GM19023 (cell line): ENCODE results near the gene HYI.
"Not testable (repeated sequence)": the region's sequence is repeated elsewhere in the genome, so short reads cannot be mapped to it uniquely, and the experiment has no call there.

Experiments used
- ATAC-seq: cut with Tn5 transposase; IDR thresholded peaks from one replicate; pipeline ENCODE4 v1.9.1; 2021; ENCODE audit warnings: mild to moderate bottlenecking, moderate library complexity; ENCODE audit not compliant: unreplicated experiment

Gene HYI

GRCh38 chr1:43453442-43454269 is at the start of gene HYI:
Gene HYI (minus strand): TSS chr1:43453931. CDS start chr1:43453793, 138 bp downstream.
- peak; percentile 37 for ATAC-seq

GRCh38 chr1:43501806-43502205 is 48.1 kb upstream of the HYI start:
- ATAC-seq: not testable (repeated sequence)

GRCh38 chr1:43499898-43500297 is 46.2 kb upstream of the HYI start:
- ATAC-seq: no peak

- ATAC-seq: no peak
These were observed 41.5 kb upstream of the HYI start for GRCh38 chr1:43495204-43495603.

- ATAC-seq: no peak
These were observed 40.1 kb upstream of the HYI start for GRCh38 chr1:43493661-43494450.

GRCh38 chr1:43492826-43493225 is 39.1 kb upstream of the HYI start:
- no peak for ATAC-seq

GRCh38 chr1:43491061-43491460 is 37.3 kb upstream of the HYI start:
- ATAC-seq: no peak

- no peak for ATAC-seq
These were observed 34.4 kb upstream of the HYI start for GRCh38 chr1:43488165-43488564.

GRCh38 chr1:43484367-43484766 is 30.6 kb upstream of the HYI start:
- no peak for ATAC-seq

GRCh38 chr1:43482215-43482614 is 28.5 kb upstream of the HYI start:
- ATAC-seq: no peak

- no peak for ATAC-seq
These were observed 27.8 kb upstream of the HYI start for GRCh38 chr1:43481491-43481890.

- no peak for ATAC-seq
These were observed 25.7 kb upstream of the HYI start for GRCh38 chr1:43479414-43479813.

- no peak for ATAC-seq
These were observed 24.0 kb upstream of the HYI start for GRCh38 chr1:43477716-43478115.

GRCh38 chr1:43475611-43476401 is 22.1 kb upstream of the HYI start:
- ATAC-seq: not testable (repeated sequence)

GRCh38 chr1:43473463-43473862 is 19.7 kb upstream of the HYI start:
- ATAC-seq: no peak

GRCh38 chr1:43472463-43473151 is 18.9 kb upstream of the HYI start:
- ATAC-seq: not testable (repeated sequence)

- no peak for ATAC-seq
These were observed 18.3 kb upstream of the HYI start for GRCh38 chr1:43472087-43472462.

GRCh38 chr1:43469932-43470331 is 16.2 kb upstream of the HYI start:
- ATAC-seq: no peak

GRCh38 chr1:43468414-43468813 is 14.7 kb upstream of the HYI start:
- ATAC-seq: no peak

- no peak for ATAC-seq
These were observed 12.7 kb upstream of the HYI start for GRCh38 chr1:43466403-43466802.
